Activated CD4-positive, alpha-beta memory T cell treated with anti-CD3 and anti-CD28 coated beads, Interleukin-2, amount 10 ng/mL, durations not matched to agents 7 days and 5 days (primary cell): ENCODE measurements around the gene PHF8. TPM values are rescaled to one million over a fixed set of nuclear protein-coding genes. Genes with fewer than 3 reads are reported as not detected.
A peak's percentile ranks its signal among the peaks of the same experiment; 100 is the strongest.

Source experiments
- CTCF ChIA-PET: fragments of 350-600 bp; sonication (Branson Sonifier 250); formaldehyde crosslinking; loops from one replicate; lab custom pipeline; 2021; ENCODE audit warnings: antibody characterized with exemption, inconsistent platforms; lab: Charles Lee
- POLR2A ChIA-PET: fragments of 350-600 bp; sonication (Branson Sonifier 250); formaldehyde crosslinking; loops from one replicate; lab custom pipeline; 2021; ENCODE audit warnings: antibody characterized with exemption; lab: Charles Lee
- DNase-seq: peaks from one replicate; pipeline ENCODE4 v3.0.0-alpha.2; 2020
- H3K27ac Mint-ChIP-seq: one replicate; pipeline ENCODE4 v1.8.0; 2021; ENCODE audit warnings: mild to moderate bottlenecking, mixed read lengths
- H3K27me3 Mint-ChIP-seq: one replicate; pipeline ENCODE4 v1.8.0; 2021; ENCODE audit warnings: mixed read lengths
- H3K36me3 Mint-ChIP-seq: one replicate; pipeline ENCODE4 v1.8.0; 2021; ENCODE audit warnings: low read depth, mixed read lengths
- H3K4me1 Mint-ChIP-seq: one replicate; pipeline ENCODE4 v1.8.0; 2021; ENCODE audit warnings: mixed read lengths
- H3K4me3 Mint-ChIP-seq: one replicate; pipeline ENCODE4 v1.8.0; 2021; ENCODE audit warnings: mild to moderate bottlenecking, mixed read lengths
- H3K9me3 Mint-ChIP-seq: one replicate; pipeline ENCODE4 v1.8.0; 2021; ENCODE audit warnings: mixed read lengths
- total RNA-seq, 2 experiments: library from RNA; stranded (reverse); gene quantifications; one replicate each; pipeline ENCODE4 v1.2.3, GENCODE V29; 2021

PHF8 gene
- total RNA-seq, 2 experiments from 2014 or later = 40.4 to 42.5 TPM

GRCh38 chrX:53992589-53992988 is 51.7 kb downstream of the PHF8 start:
- Mint-ChIP-seq H3K4me3 (no peak overlapping the region), H3K9me3 (no peaks in the 10 kb centered on the region), H3K4me1 (peaks cover 5% of the 10 kb centered on the region), H3K36me3 (peaks cover 55% of the 10 kb centered on the region), H3K27me3 (no peaks in the 10 kb centered on the region), H3K27ac (no peak overlapping the region)
- POLR2A ChIA-PET = no interaction called here
- CTCF ChIA-PET = no interaction called here
- DNase-seq = no peak

DNA sequence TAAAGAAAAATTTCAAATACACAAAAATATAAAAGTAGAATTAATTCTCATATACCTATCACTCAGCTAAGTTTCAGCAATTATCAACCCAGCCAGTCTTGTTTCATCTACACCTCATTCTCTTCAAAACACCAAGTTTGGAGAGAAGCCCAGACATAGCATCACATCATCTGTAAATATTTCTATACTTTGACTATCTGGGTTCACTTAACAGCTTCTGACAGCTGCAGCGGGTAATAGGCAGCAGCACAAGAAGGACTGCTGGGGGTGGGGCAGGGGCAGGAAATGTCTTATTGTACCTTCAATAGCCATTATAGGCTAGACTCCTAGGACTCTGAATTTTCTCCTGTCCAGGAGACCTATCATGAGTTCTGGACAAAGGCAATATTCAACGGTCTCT is 54.1 kb downstream of the PHF8 start:
- POLR2A ChIA-PET = no interaction called here
- DNase-seq = no peak
- H3K27ac Mint-ChIP-seq = no peak overlapping the region
- no peaks in the 10 kb centered on the region for H3K27me3 Mint-ChIP-seq
- no peak overlapping the region for H3K4me3 Mint-ChIP-seq
- CTCF ChIA-PET = no interaction called here
- peaks cover 8% of the 10 kb centered on the region for H3K4me1 Mint-ChIP-seq
- H3K36me3 Mint-ChIP-seq = peaks cover 52% of the 10 kb centered on the region
- no peaks in the 10 kb centered on the region for H3K9me3 Mint-ChIP-seq

GRCh38 chrX:53984895-53985294 is 59.4 kb downstream of the PHF8 start:
- H3K9me3 Mint-ChIP-seq = no peaks in the 10 kb centered on the region
- POLR2A ChIA-PET = no interaction called here

DNA sequence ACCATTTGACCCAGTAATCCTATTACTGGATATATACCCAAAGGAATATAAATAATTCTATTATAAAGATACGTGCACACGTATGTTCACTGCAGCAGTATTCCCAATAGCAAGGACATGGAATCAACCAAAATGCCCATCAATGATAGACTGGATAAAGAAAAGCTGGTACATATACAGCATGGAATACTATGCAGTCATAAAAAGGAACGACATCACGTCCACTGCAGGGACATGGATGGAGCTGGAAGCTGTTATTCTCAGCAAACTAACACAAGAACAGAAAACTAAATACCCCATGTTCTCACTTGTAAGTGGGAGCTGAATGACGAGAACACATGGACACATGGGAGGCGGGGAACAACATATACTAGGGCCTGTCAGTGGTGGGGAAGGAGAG is 69.7 kb downstream of the PHF8 start:
- Mint-ChIP-seq H3K4me1 (no peaks in the 10 kb centered on the region), H3K4me3 (no peak overlapping the region), H3K27ac (no peak overlapping the region), H3K27me3 (no peaks in the 10 kb centered on the region), H3K36me3 (peaks cover 61% of the 10 kb centered on the region), H3K9me3 (peaks cover 4% of the 10 kb centered on the region)
- CTCF ChIA-PET = no interaction called here
- no peak for DNase-seq
- POLR2A ChIA-PET = no interaction called here

More at GRCh38 chrX:53984895-53985294, 59.4 kb downstream of the PHF8 start:
- Mint-ChIP-seq H3K4me1 (peaks cover 5% of the 10 kb centered on the region), H3K4me3 (no peak overlapping the region), H3K36me3 (peaks cover 46% of the 10 kb centered on the region), H3K27ac (no peak overlapping the region), H3K27me3 (no peaks in the 10 kb centered on the region)
- CTCF ChIA-PET = no interaction called here
- DNase-seq = no peak

- Mint-ChIP-seq H3K4me3 (no peak overlapping the region), H3K36me3 (peaks cover 68% of the 10 kb centered on the region), H3K27ac (no peak overlapping the region), H3K9me3 (peaks cover 11% of the 10 kb centered on the region), H3K27me3 (no peaks in the 10 kb centered on the region), H3K4me1 (no peaks in the 10 kb centered on the region)
- CTCF ChIA-PET = no interaction called here
- DNase-seq = no peak
- POLR2A ChIA-PET = no interaction called here
Observed at GRCh38 chrX:53969540-53969939, 74.7 kb downstream of the PHF8 start.

GRCh38 chrX:53950130-53950733 is 94.0 kb downstream of the PHF8 start:
- Mint-ChIP-seq H3K9me3 (no peaks in the 10 kb centered on the region), H3K36me3 (peaks cover 24% of the 10 kb centered on the region), H3K4me3 (no peak overlapping the region), H3K4me1 (no peaks in the 10 kb centered on the region), H3K27me3 (no peaks in the 10 kb centered on the region), H3K27ac (no peak overlapping the region)
- ChIA-PET POLR2A (no interaction called here), CTCF (no interaction called here)
- no peak for DNase-seq

DNA sequence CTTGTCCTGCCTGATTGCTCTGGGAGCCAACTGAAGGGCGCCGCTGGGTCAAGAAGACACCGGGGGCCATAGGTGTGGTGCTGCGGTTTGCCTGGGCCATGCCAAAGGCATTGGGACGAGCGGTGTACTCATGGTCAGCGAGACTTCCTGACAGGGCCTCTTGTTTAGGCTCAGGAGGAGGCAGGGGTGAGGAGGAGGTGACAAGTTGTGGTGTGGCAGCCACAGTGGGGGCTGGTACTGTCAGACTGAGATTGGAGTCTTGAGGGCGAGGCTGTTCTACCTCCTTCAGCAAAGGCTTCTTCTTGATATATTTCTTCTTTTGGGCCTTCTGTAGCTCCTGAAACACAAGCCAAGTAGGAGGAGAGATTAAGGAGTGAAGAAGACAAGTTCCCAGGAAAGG is 104.1 kb downstream of the PHF8 start:
- peaks cover 25% of the 10 kb centered on the region for H3K4me1 Mint-ChIP-seq
- H3K27me3 Mint-ChIP-seq = no peaks in the 10 kb centered on the region
- POLR2A ChIA-PET = no interaction called here
- no peaks in the 10 kb centered on the region for H3K9me3 Mint-ChIP-seq
- H3K36me3 Mint-ChIP-seq = peaks cover 54% of the 10 kb centered on the region
- H3K4me3 Mint-ChIP-seq = no peak overlapping the region
- no peak for DNase-seq
- CTCF ChIA-PET = no interaction called here
- H3K27ac Mint-ChIP-seq = no peak overlapping the region

DNA sequence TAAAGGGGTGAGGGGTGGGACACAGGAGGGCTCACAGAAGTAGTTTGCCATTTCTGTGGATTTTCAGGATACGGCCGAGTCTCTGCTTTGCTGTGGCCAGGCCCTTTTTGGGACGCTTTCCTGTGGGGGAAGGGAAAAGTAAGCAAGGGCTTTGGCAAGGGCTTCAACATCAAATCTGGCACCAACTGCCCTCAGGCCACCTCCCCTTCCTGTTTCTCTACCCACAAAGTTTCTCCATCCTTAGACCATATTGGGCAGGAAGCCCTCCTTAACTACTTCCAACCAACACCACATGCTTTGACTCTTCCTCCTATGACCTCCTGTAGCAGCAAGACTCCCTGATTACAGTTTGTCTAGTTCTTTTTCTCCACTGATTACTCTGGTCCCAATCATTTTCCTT is 105.1 kb downstream of the PHF8 start:
- Mint-ChIP-seq H3K27me3 (no peaks in the 10 kb centered on the region), H3K36me3 (peaks cover 54% of the 10 kb centered on the region), H3K9me3 (no peaks in the 10 kb centered on the region), H3K27ac (peak overlapping the region; percentile 50), H3K4me3 (no peak overlapping the region), H3K4me1 (peaks cover 25% of the 10 kb centered on the region)
- ChIA-PET POLR2A (no interaction called here), CTCF (no interaction called here)
- DNase-seq = no peak

DNA sequence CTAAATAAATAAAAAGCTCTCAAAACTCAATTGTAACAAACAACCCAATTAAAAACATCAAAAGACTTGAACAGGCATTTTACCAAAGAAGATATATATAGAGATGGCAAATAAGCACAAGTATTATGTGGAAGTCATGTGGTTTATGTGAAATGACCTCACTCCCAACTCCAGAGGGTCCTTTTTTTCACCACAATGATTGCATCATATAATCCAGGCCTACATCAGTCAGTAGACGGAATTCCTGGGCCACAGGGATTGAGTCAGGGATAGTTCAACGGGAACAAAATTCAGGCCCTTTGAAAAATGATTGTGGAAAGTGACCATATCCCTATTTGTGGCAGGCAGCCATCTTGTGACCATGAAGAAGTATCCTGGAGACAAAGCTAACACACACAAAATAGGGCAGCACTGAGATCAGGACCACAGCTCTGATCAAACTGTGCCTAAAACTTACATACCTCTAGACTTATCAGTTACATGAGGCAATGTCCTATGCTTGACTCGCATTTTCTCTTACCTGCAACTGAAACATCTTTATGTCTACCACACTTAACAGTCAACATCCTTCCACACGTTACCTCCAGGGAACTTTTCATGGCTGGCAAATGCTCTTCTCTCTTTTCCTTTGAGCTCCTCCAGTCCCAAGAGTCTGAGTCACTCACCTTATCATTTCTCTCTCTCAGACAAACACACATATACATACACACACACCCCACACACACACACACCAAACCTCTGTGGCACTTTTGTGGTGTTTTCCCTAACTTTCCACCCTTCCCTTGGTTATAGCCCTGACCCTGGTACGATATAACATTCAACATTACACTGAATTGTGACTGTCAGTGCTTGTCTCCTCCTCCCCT is 113.5 kb downstream of the PHF8 start:
- Mint-ChIP-seq H3K4me3 (no peak overlapping the region), H3K27ac (no peak overlapping the region), H3K27me3 (no peaks in the 10 kb centered on the region), H3K36me3 (no peaks in the 10 kb centered on the region), H3K4me1 (peaks cover 4% of the 10 kb centered on the region), H3K9me3 (no peaks in the 10 kb centered on the region)
- DNase-seq = no peak
- CTCF ChIA-PET = no interaction called here
- POLR2A ChIA-PET = no interaction called here

- Mint-ChIP-seq H3K4me3 (no peak overlapping the region), H3K36me3 (no peaks in the 10 kb centered on the region)
Observed at GRCh38 chrX:53926030-53926429, 118.2 kb downstream of the PHF8 start.

GRCh38 chrX:53918702-53919101 is 125.6 kb downstream of the PHF8 start:
- Mint-ChIP-seq H3K27me3 (no peaks in the 10 kb centered on the region), H3K36me3 (no peaks in the 10 kb centered on the region), H3K27ac (no peak overlapping the region), H3K4me3 (no peak overlapping the region), H3K4me1 (no peaks in the 10 kb centered on the region), H3K9me3 (no peaks in the 10 kb centered on the region)
- ChIA-PET POLR2A (no interaction called here), CTCF (no interaction called here)
- DNase-seq = no peak

More at GRCh38 chrX:53926030-53926429, 118.2 kb downstream of the PHF8 start:
- H3K27ac Mint-ChIP-seq = no peak overlapping the region
- ChIA-PET POLR2A (interaction anchor here (1.5 kb wide), 1 partner anchor 12 kb away, joined by 3 read pairs; no protein-coding TSS in a partner anchor), CTCF (no interaction called here)
- no peak for DNase-seq
- no peaks in the 10 kb centered on the region for H3K4me1 Mint-ChIP-seq
- H3K9me3 Mint-ChIP-seq = no peaks in the 10 kb centered on the region
- H3K27me3 Mint-ChIP-seq = no peaks in the 10 kb centered on the region

DNA sequence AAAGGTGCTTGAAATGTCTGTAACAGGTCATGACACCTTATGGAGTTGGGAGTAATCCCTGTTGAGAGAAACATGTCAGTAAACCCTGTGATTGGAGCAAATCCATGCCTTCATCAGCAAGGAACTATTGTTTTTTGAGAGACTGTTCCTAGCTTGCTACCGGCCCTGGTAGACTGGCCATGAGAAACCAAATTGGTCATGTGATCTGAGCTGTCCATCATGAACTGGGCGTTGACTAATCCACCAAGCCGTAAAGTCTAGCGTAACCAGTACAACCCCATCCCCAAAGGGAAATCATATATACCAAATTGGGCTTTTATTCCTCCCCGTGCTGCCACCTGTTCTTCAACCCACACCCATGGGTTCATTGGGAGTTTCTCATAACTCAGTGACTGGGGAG is 143.7 kb downstream of the PHF8 start:
- no peak for DNase-seq
- Mint-ChIP-seq H3K9me3 (peaks cover 3% of the 10 kb centered on the region), H3K4me3 (no peak overlapping the region), H3K4me1 (no peaks in the 10 kb centered on the region), H3K27ac (no peak overlapping the region), H3K36me3 (no peaks in the 10 kb centered on the region), H3K27me3 (no peaks in the 10 kb centered on the region)
- POLR2A ChIA-PET = no interaction called here
- CTCF ChIA-PET = no interaction called here

DNA sequence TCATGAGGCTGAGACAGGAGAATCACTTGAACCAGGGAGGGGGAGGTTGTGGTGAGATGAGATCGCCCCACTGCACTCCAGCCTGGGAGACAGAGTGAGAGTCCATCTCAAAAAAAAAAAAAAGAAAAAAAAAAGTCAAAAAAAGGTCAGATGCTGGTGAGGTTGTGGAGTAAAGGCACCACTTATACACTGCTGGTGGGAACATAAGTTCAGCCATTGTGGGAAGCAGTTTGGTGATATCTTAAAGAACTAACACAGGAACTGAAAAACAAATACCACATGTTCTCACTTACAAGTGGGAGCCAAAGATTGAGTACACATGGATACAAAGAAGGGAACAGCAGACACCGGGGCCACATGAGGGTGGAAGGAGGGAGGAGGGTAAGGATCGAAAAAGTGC is 149.0 kb downstream of the PHF8 start:
- Mint-ChIP-seq H3K27ac (no peak overlapping the region), H3K36me3 (no peaks in the 10 kb centered on the region), H3K9me3 (peaks cover 3% of the 10 kb centered on the region), H3K4me1 (no peaks in the 10 kb centered on the region), H3K27me3 (peaks cover 1% of the 10 kb centered on the region), H3K4me3 (no peak overlapping the region)
- no peak for DNase-seq
- ChIA-PET POLR2A (no interaction called here), CTCF (no interaction called here)
